Stimulated activated naive CD8-positive, alpha-beta T cell treated with anti-CD3 and anti-CD28 coated beads, Interleukin-15, amount 100 ng/mL, for 72 hours (primary cell): ENCODE measurements around the gene TPBGL.

Source experiments
- ATAC-seq: fragments of 150-1000 bp; cut with Tn5 transposase; 2 replicates; pipeline ENCODE4 v1.10.0; 2021; ENCODE audit warnings: mild to moderate bottlenecking, moderate library complexity
- DNase-seq, 2 donors: peaks; one replicate each; pipeline ENCODE4 v3.0.0; 2021 to 2022
- H3K27ac Mint-ChIP-seq, 2 donors: one replicate each; pipeline ENCODE4 v1.8.0; 2022; ENCODE audit warnings: mild to moderate bottlenecking in 2 of 2, mixed read lengths in 2 of 2, moderate library complexity in 2 of 2
- H3K27me3 Mint-ChIP-seq: one replicate; pipeline ENCODE4 v1.8.0; 2022; ENCODE audit warnings: mixed read lengths
- H3K4me1 Mint-ChIP-seq: one replicate; pipeline ENCODE4 v1.8.0; 2022; ENCODE audit warnings: mild to moderate bottlenecking, mixed read lengths
- H3K4me3 Mint-ChIP-seq, 2 donors: one replicate each; pipeline ENCODE4 v1.8.0; 2022; ENCODE audit warnings: mild to moderate bottlenecking in 2 of 2, mixed read lengths in 2 of 2, moderate library complexity in 1 of 2
- H3K9me3 Mint-ChIP-seq, 2 donors: one replicate each; pipeline ENCODE4 v1.8.0; 2022; ENCODE audit warnings: mixed read lengths in 2 of 2

The TPBGL gene

DNA sequence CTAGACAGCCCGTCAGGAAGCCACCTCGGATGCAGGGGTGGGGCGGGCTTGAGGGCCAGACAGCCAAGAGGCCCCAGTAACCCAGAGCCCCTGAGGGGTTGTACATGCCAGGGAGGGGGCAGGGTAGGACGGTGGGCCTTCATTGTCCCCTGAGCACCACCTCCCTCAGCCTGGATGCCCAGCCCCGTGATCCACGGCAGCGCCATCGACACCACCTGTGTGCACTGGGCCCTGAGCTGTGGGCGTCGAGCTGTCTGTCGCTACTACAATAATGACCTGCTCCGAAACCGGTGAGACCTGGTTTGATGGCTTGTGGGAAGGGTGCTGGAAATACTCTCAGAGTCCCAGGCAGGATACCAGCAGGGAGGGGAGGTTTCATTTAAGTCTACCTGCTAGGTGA lies 37.4 kb upstream of the TPBGL start:
- H3K9me3 Mint-ChIP-seq: no peaks in the 10 kb centered on the region
- DNase-seq: no peak
- no peak overlapping the region for H3K27ac Mint-ChIP-seq
- no peak overlapping the region for H3K4me3 Mint-ChIP-seq
- H3K27me3 Mint-ChIP-seq: peaks cover 10% of the 10 kb centered on the region
- H3K4me1 Mint-ChIP-seq: no peaks in the 10 kb centered on the region
- no peak for ATAC-seq

DNA sequence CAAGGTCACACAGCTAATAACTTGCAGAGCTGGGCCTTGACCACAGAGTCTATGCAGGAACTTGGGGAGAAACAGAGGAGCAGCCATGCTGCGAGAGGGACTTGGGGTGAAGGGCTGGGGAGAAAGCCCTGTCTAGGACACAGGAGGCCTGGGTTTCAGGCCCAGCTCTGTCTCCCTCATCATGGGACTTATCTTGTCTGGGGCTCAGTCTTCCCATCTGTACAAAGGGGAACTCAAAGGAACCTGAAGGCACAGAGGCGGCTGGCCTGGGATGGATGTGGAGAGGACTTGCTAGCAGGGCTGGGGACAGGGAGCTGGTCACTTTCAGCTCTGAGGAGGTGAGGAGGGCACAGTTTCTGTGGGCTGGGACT lies 36.9 kb upstream of the TPBGL start:
- Mint-ChIP-seq H3K4me3 (no peak overlapping the region), H3K4me1 (no peaks in the 10 kb centered on the region), H3K27ac (no peak overlapping the region), H3K27me3 (peaks cover 10% of the 10 kb centered on the region), H3K9me3 (no peaks in the 10 kb centered on the region)
- ATAC-seq: no peak
- DNase-seq: no peak

DNA sequence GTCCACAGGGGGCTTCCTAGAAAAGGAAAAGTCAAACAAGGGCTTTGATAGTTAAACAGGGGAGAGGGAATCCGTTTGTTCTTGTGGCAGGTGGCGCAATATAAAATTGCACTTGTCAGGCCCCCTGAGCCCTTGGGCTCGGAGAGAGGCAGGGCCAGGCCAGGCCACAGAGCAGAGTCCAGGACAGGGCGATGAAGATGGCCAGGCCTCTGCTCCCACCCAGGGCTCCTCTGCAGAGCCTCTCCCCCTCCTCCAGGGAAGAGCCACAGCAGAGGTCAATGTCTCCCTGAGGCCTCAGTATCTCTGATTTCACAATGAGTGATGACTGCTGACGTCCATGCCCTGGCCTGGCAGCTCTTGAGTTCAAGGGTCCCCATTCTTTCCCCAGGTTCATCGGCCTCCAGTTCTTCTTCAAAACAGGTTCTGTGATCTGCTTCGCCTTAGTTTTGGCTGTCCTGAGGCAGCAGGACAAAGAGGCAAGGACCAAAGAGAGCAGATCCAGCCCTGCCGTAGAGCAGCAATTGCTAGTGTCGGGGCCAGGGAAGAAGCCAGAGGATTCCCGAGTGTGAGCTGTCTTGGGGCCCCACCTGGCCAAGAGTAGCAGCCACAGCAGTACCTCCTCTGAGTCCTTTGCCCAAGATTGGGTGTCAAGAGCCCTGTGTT lies 36.4 kb upstream of the TPBGL start:
- Mint-ChIP-seq H3K27me3 (peaks cover 10% of the 10 kb centered on the region), H3K4me1 (no peaks in the 10 kb centered on the region), H3K27ac (no peak overlapping the region), H3K4me3 (no peak overlapping the region), H3K9me3 (no peaks in the 10 kb centered on the region)
- no peak for ATAC-seq
- no peak for DNase-seq

DNA sequence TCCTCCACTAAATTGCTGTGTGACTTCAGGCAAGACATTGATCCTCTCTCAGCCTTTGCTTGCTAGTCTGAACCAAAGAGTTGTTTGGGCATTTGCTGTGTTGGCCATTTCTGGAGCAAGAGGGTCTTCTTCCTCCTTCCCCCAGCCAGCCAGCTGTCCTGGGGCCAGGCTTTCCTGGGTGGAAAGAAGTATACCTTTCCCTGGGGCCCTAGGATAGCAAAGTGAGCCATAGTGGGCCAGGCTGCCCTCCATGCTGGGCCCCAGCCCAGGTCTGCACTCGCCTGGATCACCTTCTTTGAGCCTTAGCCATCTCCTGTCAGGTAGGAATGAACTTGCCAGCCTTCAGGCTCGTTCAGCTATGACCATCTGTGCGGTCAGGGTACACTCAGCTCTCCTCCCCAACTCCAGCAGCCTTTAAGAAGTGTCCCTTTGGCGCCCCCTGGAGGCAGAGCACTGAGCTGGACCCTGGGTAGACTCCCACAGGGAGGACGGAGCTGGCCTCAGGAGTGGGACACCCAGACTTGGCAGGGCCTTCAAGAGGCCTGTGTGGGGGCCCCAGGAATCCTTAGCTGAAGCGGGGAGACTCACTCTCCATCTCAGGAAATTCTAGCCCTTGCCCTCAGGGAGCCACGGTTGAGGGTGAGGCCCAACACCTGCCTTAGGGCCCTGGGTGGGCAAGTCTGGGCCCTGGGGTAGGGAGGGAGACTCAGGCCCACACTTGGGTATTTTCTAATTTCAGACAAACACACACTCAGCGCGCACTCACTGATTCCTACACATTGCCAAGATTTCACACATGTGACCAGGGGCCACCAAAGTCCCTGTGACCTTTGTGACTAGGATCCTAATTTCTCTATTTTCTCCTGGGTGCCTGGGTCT lies 35.6 kb upstream of the TPBGL start:
- ATAC-seq: peak; percentile 95
- H3K4me3 Mint-ChIP-seq: no peak overlapping the region
- no peaks in the 10 kb centered on the region for H3K9me3 Mint-ChIP-seq
- H3K27ac Mint-ChIP-seq: no peak overlapping the region
- H3K4me1 Mint-ChIP-seq: no peaks in the 10 kb centered on the region
- DNase-seq: peak; percentile 76 to 82
- H3K27me3 Mint-ChIP-seq: peaks cover 10% of the 10 kb centered on the region

DNA sequence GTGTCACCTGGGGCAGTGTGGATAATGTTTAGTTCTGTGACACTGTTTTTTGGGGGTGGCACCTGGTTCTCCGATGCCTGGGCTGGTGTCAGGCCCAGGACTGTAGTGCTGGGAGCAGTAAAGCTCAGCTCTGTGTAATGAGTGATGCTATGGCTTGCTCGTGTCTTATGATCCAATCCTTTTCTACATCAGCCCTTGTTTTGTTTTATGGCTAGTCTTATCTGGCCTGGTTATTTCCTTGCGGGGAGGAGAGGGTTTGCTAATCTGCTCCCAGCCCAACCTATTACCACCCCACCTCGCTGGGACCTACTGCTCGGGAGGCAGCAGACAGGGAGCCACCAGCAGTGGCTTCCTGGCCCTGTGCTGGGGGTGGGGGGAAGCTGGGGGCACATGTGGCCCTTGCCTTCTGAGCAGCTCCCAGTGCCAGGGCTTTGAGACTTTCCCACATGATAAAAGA lies 35.0 kb upstream of the TPBGL start:
- ATAC-seq: no peak
- Mint-ChIP-seq H3K27ac (no peak overlapping the region), H3K4me3 (no peak overlapping the region), H3K9me3 (no peaks in the 10 kb centered on the region), H3K27me3 (peaks cover 10% of the 10 kb centered on the region), H3K4me1 (no peaks in the 10 kb centered on the region)
- DNase-seq: no peak

DNA sequence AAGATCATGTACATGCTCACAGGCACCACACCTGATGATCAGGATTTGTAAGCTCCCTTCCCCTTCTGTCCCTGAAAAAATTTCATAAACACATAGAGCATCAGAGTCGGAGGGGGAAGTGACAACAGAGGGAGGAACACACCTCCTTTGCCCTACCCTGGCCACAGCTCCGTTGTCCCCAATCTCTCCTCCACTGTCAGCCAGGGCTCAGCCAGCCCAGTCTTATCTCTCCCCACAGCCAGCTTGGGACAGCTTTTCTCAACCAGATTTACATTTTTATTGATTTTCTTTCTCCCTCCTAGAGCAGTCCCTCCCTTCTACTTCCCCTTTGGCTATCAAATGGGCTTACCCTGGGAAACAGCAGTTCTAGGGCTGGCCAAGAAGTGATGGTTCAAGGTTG lies 32.1 kb upstream of the TPBGL start:
- Mint-ChIP-seq H3K4me1 (no peaks in the 10 kb centered on the region), H3K4me3 (no peak overlapping the region), H3K9me3 (no peaks in the 10 kb centered on the region), H3K27me3 (peaks cover 19% of the 10 kb centered on the region), H3K27ac (no peak overlapping the region)
- no peak for DNase-seq
- ATAC-seq: no peak

DNA sequence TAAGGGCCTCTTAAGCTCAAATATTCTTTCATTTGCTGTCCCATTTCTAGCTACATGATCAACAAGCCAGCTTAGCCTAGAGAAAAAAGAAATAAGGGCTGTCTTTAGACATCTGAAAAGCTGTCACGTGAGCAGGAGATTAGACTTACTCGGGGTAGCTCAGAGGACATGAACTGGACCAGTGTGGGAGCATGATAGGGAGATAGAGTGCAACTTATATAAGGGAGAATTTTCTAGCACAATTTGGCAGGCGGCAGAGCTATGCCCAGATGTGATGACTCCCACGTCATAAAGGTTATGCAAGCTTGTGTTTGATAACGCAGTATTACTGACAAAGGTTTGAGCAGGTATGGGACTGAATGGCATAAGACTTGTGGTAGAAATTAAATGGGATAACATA lies 28.2 kb upstream of the TPBGL start:
- Mint-ChIP-seq H3K27ac (no peak overlapping the region), H3K4me1 (no peaks in the 10 kb centered on the region), H3K4me3 (no peak overlapping the region), H3K9me3 (no peaks in the 10 kb centered on the region), H3K27me3 (peaks cover 20% of the 10 kb centered on the region)
- DNase-seq (no peak), ATAC-seq (no peak)

DNA sequence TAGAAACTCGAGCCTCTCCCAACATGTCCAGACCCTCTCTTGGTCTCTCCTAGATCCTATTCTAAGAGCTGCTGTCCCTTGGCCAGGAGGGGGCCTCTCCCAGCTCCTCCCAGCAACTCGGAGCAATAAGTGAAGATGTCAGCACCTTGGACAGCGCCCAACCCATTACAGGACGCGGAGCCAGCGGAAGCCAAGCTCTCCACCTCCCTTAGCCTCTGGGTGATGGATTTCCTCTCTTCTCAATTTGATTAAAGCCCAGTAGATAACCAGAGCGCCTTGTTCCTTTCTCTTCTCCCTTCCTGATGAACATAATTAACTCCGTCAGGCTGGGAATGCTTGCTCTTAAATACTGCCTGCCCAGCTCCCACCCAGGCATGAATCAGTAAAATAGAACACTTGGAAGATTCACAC lies 26.2 kb upstream of the TPBGL start:
- H3K27me3 Mint-ChIP-seq: peaks cover 34% of the 10 kb centered on the region
- DNase-seq: peak; percentile 64 to 65
- no peaks in the 10 kb centered on the region for H3K4me1 Mint-ChIP-seq
- ATAC-seq: peak; percentile 57
- no peak overlapping the region for H3K27ac Mint-ChIP-seq
- no peaks in the 10 kb centered on the region for H3K9me3 Mint-ChIP-seq
- no peak overlapping the region for H3K4me3 Mint-ChIP-seq

DNA sequence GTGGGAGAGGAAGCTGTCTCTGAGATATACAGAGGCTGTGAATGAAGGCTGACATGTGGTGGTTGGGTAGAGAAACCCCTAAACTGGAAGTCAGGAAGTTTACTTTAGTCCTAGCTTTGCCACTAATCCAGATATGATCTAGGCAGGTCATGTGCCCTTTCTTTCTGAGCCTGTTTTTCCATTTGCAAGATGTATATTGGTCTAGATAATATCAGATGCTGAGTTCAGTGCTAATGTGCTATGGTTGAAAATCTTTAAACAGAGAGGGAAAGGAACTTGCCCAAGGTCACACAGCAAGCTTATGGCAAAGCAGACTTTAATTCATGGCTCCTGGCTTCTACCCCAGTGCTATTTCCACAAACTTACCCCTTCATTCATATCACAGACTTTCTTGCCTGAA lies 25.7 kb upstream of the TPBGL start:
- Mint-ChIP-seq H3K27me3 (peaks cover 34% of the 10 kb centered on the region), H3K4me1 (no peaks in the 10 kb centered on the region), H3K27ac (no peak overlapping the region), H3K9me3 (no peaks in the 10 kb centered on the region), H3K4me3 (no peak overlapping the region)
- DNase-seq: no peak
- ATAC-seq: no peak

DNA sequence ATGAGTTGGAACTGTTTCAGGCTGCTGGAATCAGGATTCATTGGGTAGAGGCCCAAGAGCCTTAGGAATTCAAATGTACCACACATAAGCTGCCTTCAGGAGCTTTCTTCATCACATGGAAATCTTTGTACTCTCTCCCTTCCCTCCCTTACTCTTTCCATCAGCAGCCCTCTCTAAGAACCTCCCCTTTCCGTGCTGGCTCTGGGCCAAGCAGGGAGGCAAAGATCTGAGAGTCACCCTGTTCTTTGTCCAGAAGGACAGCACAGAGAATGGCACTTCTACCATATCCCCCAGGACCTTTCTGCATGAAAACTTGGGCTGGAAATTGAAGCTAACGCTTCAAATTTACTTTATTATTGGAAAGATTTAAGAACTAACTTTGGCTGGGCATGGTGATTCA lies 20.7 kb upstream of the TPBGL start:
- Mint-ChIP-seq H3K4me3 (no peak overlapping the region), H3K27ac (no peak overlapping the region), H3K9me3 (no peaks in the 10 kb centered on the region), H3K4me1 (no peaks in the 10 kb centered on the region), H3K27me3 (peaks cover 25% of the 10 kb centered on the region)
- ATAC-seq (no peak), DNase-seq (no peak)

DNA sequence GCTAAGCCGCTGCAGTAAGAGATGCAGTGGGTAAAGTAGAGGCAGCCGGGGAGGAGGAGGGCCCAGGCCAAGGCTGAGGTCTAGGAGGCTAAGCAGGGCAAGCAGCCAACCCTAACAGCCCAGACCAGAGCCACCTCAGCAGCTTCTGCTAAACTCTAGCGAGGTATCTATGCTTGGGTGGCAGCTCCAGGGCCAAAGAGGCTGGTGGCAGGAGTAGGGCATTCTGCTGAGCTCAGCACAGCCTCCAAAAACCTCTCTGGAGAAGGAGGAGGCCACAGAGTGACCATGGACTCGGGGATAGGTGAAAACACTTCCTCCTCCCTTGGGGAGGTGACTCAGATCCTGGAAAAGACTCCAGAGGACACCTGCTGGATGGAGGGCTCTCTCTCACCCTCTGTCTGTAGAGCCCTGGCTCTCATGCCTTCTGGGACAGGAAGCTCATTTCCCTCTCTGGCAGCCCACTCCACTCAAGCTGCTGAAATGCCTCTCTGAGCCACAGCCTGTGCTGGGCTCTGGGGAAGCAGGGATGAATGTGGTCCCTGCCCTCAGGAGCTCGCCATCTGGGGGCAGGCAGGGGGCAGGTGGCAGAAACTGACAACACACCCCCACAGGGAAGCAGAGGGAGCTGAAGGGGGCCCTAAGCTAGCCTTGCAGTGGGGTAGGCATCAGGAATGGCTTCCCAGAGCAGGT lies 16.5 kb upstream of the TPBGL start:
- ATAC-seq: no peak
- Mint-ChIP-seq H3K4me1 (no peaks in the 10 kb centered on the region), H3K9me3 (no peaks in the 10 kb centered on the region), H3K27ac (no peak overlapping the region), H3K27me3 (peaks cover 3% of the 10 kb centered on the region), H3K4me3 (no peak overlapping the region)
- DNase-seq: no peak

DNA sequence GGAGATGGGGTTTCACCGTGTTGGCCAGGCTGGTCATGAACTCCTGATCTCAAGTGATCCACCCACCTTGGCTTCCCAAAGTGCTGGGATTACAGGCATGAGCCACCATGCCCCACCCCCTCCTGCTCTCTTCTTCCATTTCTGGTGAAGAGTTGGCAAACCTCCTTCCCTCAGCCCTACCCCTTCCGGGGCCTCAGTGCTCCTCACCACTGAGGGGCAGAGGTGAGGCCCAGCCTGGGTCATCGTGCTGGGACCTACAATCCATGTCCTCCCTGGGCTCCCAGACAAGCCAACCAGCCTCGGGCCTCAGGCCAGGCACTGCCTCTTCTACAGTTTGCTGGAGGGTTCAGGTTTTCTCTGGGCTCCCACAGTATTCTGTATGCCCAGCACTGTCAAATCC lies 14.8 kb upstream of the TPBGL start:
- Mint-ChIP-seq H3K27me3 (peaks cover 12% of the 10 kb centered on the region), H3K4me3 (no peak overlapping the region), H3K27ac (peak overlapping the region in 1 of 2 donors; percentile 29), H3K4me1 (no peaks in the 10 kb centered on the region), H3K9me3 (no peaks in the 10 kb centered on the region)
- ATAC-seq: no peak
- no peak for DNase-seq

DNA sequence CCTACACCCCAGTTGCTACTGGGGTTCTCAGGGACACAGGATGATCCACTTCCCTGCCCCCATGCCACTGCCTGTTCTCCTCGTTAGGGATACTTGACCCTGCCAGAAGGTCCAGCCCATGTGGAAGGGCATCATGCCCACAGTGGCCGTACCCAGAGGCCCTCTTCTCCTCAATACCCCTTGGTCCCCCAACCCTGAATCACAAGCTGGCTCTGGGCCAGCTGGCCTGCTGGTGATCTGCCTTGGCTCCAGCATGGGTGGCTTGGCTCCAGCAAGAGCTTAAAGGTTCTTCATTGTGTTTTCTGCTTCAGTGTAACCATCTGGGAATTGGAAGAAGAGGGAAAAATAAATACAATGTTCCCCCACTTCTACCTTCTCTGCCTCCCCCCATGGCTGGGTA lies 11.1 kb upstream of the TPBGL start:
- Mint-ChIP-seq H3K27ac (no peak overlapping the region), H3K4me1 (no peaks in the 10 kb centered on the region), H3K27me3 (peaks cover 33% of the 10 kb centered on the region), H3K4me3 (no peak overlapping the region), H3K9me3 (peaks cover 6 to 9% of the 10 kb centered on the region in 2 donors)
- ATAC-seq (no peak), DNase-seq (no peak)

DNA sequence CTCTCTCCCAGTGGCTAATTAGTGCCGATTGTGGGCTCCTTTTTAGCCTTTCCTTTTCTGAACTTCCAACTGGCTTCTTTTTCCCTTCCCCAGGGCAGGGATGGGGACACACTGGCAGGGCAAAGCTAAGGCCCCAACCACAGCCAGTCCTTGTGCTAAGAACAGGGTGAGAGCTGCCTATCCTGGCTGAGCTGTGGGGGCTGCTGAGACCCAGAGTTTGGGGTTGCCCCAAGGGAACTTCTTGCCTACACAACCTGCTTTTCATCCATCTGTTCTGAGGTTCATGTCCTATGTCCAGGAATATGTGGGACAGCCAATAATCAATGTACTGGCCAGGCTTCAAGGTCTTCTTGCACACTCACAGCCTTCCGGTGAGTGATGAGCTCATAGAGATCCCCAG lies 10.0 kb upstream of the TPBGL start:
- H3K9me3 Mint-ChIP-seq: peaks cover 6 to 9% of the 10 kb centered on the region in 2 donors
- peaks cover 35% of the 10 kb centered on the region for H3K27me3 Mint-ChIP-seq
- no peak for DNase-seq
- ATAC-seq: no peak
- no peak overlapping the region for H3K4me3 Mint-ChIP-seq
- H3K27ac Mint-ChIP-seq: no peak overlapping the region
- no peaks in the 10 kb centered on the region for H3K4me1 Mint-ChIP-seq

DNA sequence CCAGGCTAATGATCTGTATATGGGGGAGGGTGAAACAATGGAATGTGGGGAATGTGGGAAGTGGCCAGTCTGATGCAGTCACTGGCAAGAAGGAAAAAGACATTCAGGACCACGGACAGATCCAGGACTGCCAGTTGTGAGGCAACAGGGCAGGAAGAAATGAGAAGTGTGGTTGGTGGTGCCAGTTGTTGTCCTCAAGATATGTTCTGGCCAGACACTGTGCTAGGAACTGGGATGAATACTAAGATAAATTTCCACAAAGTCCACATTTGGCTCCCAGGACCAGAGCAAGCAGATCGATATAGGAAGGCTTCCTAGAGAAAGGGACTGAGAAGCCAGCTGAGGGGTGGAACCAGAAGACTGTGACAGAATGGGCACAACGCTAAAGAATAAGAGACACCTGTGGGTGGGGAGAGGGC lies 6.8 kb upstream of the TPBGL start:
- no peak for ATAC-seq
- no peak for DNase-seq
- peaks cover 6 to 9% of the 10 kb centered on the region in 2 donors for H3K9me3 Mint-ChIP-seq
- no peak overlapping the region for H3K4me3 Mint-ChIP-seq
- H3K27me3 Mint-ChIP-seq: peaks cover 66% of the 10 kb centered on the region
- no peak overlapping the region for H3K27ac Mint-ChIP-seq
- H3K4me1 Mint-ChIP-seq: no peaks in the 10 kb centered on the region

DNA sequence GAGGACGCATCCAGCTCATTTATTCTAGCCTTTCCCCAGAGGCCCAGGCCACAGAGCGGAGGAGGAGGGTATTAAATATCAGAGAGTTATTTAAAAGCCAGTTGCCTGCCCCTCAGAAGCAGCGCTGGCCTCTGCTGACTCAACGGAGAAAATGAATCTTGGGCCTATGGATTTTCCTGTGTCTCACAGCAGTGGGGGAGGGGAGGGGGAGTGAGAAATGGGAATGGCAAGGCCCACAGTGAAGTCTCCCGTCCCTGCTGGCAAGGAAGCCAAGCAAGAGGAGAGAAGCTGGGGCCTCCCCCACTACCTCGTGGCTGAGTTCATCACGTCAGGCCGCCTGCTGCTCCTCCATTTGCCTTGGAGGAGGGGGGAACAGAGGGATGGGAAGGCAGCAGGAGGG lies 4.5 kb upstream of the TPBGL start:
- ATAC-seq (no peak), DNase-seq (no peak)
- H3K9me3 Mint-ChIP-seq: peaks cover 6 to 9% of the 10 kb centered on the region in 2 donors
- peaks cover 8% of the 10 kb centered on the region for H3K4me1 Mint-ChIP-seq
- H3K27me3 Mint-ChIP-seq: peaks cover 70% of the 10 kb centered on the region
- H3K27ac Mint-ChIP-seq: no peak overlapping the region
- no peak overlapping the region for H3K4me3 Mint-ChIP-seq
